Muscle layer of duodenum (tissue), 2 donors: ENCODE data around the gene SREBF2.
A peak's percentile ranks its signal among the peaks of the same experiment; 100 is the strongest.

ENCODE experiments used
- H3K27ac ChIP-seq: one replicate; pipeline ENCODE4 v1.7.0; 2013; ENCODE audit warnings: mild to moderate bottlenecking, low read length
- H3K27me3 ChIP-seq: one replicate; pipeline ENCODE4 v1.7.0; 2013; ENCODE audit warnings: low read depth, mild to moderate bottlenecking, control low read depth, low read length
- H3K36me3 ChIP-seq, 2 donors: one replicate each; pipeline ENCODE4 v1.7.0; 2013; ENCODE audit warnings: low read length in 2 of 2, control low read depth in 1 of 2, mild to moderate bottlenecking in 1 of 2; ENCODE audit not compliant: insufficient read depth in 2 of 2, control insufficient read depth in 1 of 2
- H3K4me1 ChIP-seq, 2 donors: one replicate each; pipeline ENCODE4 v1.7.0; 2013; ENCODE audit warnings: low read length in 2 of 2, mild to moderate bottlenecking in 2 of 2, control low read depth in 1 of 2, moderate library complexity in 1 of 2; ENCODE audit not compliant: insufficient read depth in 2 of 2, control insufficient read depth in 1 of 2
- H3K4me3 ChIP-seq, 2 donors: one replicate each; pipeline ENCODE4 v1.7.0; 2013; ENCODE audit warnings: low read length in 2 of 2, low read depth in 1 of 2, mild to moderate bottlenecking in 1 of 2
- H3K9me3 ChIP-seq, 2 donors: one replicate each; pipeline ENCODE4 v1.7.0; 2013; ENCODE audit warnings: low read length in 2 of 2, control low read depth in 1 of 2, mild to moderate bottlenecking in 1 of 2; ENCODE audit not compliant: control insufficient read depth in 1 of 2
- donor health status: healthy.

The SREBF2 gene

DNA sequence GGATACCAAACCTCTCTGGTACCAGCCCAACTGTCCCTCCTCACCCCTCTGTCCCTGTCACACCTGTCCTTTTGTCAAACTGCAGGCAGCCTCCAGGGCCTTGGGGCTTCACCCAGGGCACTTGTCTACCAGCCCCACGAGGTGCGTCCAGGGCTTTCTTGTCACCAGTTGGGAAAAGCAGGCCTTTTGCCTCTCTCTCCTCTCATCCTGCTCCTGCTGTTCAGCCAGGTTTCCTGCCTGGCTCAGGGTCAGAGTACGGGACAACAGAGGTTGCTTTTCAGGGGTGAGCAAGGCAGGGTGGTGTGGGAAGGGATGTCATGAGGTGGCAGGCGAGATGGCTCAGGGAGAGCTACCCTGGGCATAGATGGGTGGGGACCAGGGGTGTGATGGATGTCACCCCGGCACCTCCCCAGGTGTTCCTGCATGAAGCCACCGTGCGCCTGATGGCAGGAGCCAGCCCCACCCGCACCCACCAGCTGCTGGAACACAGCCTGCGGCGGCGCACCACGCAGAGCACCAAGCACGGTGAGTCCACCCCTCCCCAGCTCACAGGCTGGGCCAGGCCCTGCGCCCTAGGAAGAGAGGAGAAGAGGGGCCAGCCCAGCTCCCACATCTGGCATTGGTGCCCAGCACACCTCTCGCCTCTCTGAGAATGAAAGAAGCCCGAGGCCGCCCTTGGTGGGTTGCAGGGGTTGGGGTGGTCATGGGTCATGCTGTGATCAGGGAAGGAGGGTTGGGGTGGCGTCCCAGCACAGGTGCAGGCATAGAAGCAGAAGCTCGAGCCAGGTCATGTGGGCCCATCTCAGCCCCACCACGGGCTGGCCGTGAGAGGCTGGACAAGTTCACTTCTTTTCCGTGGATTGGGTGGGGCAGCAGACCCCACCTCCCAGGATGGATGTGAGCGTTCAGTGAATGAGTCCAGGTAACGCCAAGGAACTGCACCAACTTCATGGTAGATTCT lies 71.8 kb downstream of the SREBF2 start:
- Histone ChIP-seq H3K4me3 (no peak overlapping the region), H3K27me3 (peaks cover 5% of the 10 kb centered on the region), H3K9me3 (no peaks in the 10 kb centered on the region), H3K36me3 (peaks cover 26 to 70% of the 10 kb centered on the region in 2 donors), H3K4me1 (peaks cover 0 to 3% of the 10 kb centered on the region in 2 donors), H3K27ac (no peak overlapping the region)

DNA sequence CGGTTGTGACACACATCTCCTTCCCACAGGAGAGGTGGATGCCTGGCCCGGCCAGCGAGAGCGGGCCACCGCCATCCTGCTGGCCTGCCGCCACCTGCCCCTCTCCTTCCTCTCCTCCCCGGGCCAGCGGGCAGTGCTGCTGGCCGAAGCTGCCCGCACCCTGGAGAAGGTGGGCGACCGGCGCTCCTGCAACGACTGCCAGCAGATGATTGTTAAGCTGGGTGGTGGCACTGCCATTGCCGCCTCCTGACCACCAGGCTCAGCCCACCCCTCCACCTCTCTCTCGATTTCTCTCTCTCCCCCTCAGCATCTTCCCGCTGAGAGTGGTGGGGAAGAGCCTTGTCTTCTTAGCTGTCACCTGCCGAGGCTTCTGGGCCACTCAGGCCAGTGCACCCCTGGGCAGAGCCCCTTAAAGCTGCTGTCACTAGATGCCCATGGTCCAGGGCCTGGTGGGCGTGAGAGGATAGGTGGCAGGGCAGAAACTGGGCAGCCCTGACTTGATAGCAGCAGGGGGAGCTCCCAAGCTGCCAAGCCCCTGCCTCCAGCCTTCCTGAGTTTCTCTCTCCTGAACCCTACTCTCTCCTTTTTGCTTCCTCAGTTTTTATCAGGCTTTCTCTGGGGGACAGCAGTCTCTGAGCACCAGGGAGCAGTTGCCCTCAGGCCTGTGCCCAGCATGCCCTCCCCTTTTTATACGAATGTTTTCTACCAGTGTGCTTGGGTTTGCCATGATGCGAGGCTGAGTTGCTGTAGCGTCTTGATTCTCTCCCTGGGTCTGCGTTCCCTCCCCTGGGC lies 72.7 kb downstream of the SREBF2 start:
- H3K9me3 ChIP-seq: no peaks in the 10 kb centered on the region
- no peak overlapping the region for H3K27ac ChIP-seq
- H3K4me3 ChIP-seq: no peak overlapping the region
- peaks cover 17 to 61% of the 10 kb centered on the region in 2 donors for H3K36me3 ChIP-seq
- peaks cover 0 to 12% of the 10 kb centered on the region in 2 donors for H3K4me1 ChIP-seq
- peaks cover 9% of the 10 kb centered on the region for H3K27me3 ChIP-seq

DNA sequence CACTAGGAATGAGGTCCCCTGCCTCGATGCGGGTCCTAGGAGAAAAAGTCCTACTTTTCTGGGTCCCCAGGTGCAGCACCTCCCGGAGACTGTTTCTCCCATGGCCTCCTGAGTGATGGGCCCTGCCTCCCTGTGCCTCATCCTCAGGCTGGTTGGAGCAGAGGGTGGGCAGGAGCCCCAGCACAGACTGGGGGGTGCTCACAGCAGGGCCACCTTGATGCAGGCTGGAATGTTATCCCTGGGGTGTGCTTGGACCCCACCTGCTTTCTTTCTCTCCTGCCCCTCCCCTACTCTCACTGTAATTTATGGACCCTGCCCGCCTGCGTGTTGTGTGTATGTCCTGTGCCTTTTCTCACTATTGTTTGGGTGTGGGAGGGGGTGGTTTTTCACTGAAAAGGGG lies 73.9 kb downstream of the SREBF2 start:
- peaks cover 0 to 19% of the 10 kb centered on the region in 2 donors for H3K4me1 ChIP-seq
- peaks cover 20% of the 10 kb centered on the region for H3K27me3 ChIP-seq
- H3K4me3 ChIP-seq: no peak overlapping the region
- no peak overlapping the region for H3K27ac ChIP-seq
- H3K36me3 ChIP-seq: peaks cover 11 to 54% of the 10 kb centered on the region in 2 donors
- H3K9me3 ChIP-seq: no peaks in the 10 kb centered on the region

DNA sequence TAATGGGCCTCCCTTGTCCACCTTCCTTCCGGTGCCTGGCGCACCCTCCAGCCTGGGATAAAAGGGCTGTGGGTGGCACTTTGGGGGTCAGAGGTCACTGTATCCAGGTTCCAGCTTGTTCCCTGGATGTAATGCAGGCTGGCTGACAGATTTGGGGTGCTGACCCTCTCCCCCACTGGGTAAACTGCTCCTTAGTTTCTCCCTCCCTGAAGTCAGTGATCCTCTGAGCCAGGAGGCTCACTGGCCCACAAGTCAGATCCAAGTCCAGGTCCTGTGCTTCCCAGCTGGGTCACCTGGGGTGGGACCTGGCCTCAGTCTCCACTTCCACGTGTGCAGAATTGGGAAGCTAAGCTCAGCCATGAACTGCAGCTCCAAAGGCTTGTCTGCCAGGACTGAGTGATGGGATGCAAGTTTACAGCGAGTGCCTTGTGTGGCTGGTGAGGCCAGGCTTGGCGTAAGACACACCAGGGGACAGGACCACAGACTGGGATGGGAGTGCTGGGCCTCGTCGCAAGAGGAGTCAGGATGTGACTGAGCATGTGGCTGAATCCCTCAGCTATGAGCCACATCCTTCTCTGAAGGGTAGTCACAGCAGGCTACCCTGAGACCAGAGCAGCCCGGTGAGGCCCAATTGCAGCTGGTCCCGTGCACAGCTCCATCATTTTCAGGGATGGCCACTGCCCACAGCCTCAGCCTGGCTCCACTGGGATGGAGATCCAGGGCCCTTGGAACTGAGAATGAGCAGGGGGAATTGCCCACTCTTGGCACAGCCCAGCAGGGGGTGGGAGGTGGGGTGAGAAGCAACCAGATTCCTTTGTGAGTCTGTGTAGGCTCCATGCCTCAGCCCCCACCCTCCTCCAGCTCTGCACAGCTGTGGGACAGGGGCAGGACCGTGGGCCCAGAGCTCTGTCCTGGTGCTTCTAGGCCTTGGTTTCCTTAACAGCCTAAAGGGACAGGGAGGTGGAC lies 74.8 kb downstream of the SREBF2 start:
- H3K27ac ChIP-seq: no peak overlapping the region
- H3K36me3 ChIP-seq: peaks cover 11 to 45% of the 10 kb centered on the region in 2 donors
- H3K4me3 ChIP-seq: no peak overlapping the region
- no peaks in the 10 kb centered on the region for H3K9me3 ChIP-seq
- H3K27me3 ChIP-seq: peaks cover 29% of the 10 kb centered on the region
- H3K4me1 ChIP-seq: peaks cover 0 to 19% of the 10 kb centered on the region in 2 donors

DNA sequence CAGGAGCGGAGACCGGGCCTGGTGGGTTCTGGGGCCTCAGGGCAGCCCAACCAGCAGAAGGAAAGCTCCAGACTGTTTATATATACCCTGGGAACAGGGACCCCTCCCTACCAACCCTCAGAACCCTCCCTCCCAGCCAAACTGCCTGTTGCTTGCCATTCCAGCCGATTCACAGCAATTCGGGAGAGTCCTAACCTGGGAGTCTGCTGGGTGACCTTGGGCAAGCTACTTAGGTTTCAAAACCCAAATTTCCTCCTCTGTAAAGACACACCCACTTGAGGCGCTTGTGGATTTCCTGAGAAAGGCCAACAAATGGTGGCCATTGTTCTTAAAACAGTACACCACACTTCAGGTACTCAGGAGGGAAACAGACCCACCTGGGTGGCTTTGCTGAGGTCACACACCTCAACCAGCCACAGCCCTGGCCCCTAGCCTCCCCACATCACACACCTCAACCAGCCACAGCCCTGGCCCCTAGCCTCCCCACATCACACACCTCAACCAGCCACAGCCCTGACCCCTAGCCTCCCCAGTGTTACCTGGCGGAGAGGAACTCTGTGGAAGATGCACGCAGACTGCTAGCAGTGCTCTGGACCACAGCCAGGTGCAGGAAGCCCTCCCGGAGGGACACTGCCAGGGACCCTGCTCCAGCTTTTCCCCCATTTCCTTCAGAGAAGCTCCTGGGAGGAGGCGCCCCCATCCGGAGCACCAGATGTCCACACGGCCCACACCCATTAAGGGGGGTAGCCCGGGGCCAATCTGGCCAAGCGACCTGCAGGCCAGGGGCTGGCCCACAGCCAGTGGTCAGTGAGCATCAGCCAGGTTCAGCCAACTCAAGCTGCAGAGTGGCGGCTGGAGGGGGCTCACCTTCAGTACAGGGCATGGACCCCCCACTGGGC lies 75.8 kb downstream of the SREBF2 start:
- Histone ChIP-seq H3K36me3 (peaks cover 9 to 35% of the 10 kb centered on the region in 2 donors), H3K27me3 (peaks cover 37% of the 10 kb centered on the region), H3K4me1 (peaks cover 0 to 19% of the 10 kb centered on the region in 2 donors), H3K4me3 (no peak overlapping the region), H3K27ac (no peak overlapping the region), H3K9me3 (no peaks in the 10 kb centered on the region)

DNA sequence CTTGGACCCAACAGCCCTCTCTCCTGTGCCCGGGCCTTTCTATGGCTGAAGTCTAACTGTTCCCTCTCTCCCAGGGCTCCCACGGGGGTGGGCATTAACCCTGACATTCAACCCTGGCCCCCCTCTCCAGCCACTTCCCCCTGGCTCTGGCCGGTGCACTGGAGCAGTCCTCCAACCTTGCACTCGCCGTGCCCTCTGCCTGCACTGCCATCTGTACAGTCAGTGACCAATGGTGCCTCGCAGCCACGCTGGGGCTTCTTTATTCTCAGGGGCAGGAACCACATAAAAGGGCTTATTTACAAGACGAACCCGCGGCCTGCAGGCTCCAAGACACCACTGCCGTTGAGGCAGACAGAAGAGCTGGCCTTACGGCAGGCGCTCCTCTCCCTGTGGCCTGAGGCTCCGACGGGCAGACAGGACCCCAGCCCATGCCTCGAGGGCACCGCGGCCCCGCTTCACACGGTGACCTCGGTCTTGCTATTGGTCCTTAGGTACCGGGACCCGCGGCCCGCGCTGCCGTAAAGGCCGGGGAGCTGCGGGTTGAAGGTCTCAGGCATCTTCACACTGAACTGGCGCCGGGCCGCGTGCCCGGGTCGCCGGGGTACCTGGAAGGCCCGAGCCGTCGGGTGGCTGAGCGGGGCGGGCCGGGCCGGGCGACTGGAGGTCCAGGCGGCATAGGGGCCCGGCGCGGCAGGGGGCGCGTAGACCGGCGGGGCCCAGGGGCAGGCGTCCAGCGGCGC lies 76.6 kb downstream of the SREBF2 start:
- Histone ChIP-seq H3K4me3 (peak overlapping the region in 1 of 2 donors; percentile 53), H3K36me3 (peaks cover under 1 to 28% of the 10 kb centered on the region in 2 donors), H3K9me3 (no peaks in the 10 kb centered on the region), H3K27ac (no peak overlapping the region), H3K27me3 (peaks cover 37% of the 10 kb centered on the region), H3K4me1 (peaks cover 0 to 19% of the 10 kb centered on the region in 2 donors)

- Histone ChIP-seq H3K27ac (no peak overlapping the region), H3K4me3 (peak overlapping the region in 1 of 2 donors; percentile 53), H3K27me3 (peaks cover 39% of the 10 kb centered on the region), H3K4me1 (peaks cover 0 to 28% of the 10 kb centered on the region in 2 donors), H3K9me3 (no peaks in the 10 kb centered on the region), H3K36me3 (peaks cover 0 to 20% of the 10 kb centered on the region in 2 donors)
Observed at GRCh38 chr22:41910050-41911000, 77.4 kb downstream of the SREBF2 start.

- Histone ChIP-seq H3K27ac (no peak overlapping the region), H3K36me3 (peaks cover 0 to 12% of the 10 kb centered on the region in 2 donors), H3K27me3 (peaks cover 47% of the 10 kb centered on the region), H3K4me1 (peaks cover 0 to 30% of the 10 kb centered on the region in 2 donors), H3K9me3 (no peaks in the 10 kb centered on the region), H3K4me3 (peak overlapping the region in 1 of 2 donors; percentile 53)
Observed at GRCh38 chr22:41911001-41911611, 78.2 kb downstream of the SREBF2 start.
